DND-41 (cell line): ENCODE results near the gene OR4M1.
A peak's percentile ranks its signal among the peaks of the same experiment; 100 is the strongest.
"Not testable (repeated sequence)": the region's sequence is repeated elsewhere in the genome, so short reads cannot be mapped to it uniquely, and the experiment has no call there.

Experiments used
- ATAC-seq: fragments of 200-7000 bp; cut with Tn5 transposase; 3 replicates; pipeline ENCODE4 v1.9.1; 2021; ENCODE audit warnings: low read depth; ENCODE audit not compliant: insufficient read depth
- DNase-seq: peaks from one replicate; pipeline ENCODE4 v3.0.0-alpha.2; 2020
- H2AFZ ChIP-seq: 2 replicates; pipeline ENCODE4 v1.6.0; 2012; ENCODE audit warnings: low read depth, low read length
- H3K27ac ChIP-seq: 2 replicates; pipeline ENCODE4 v1.5.1; 2012; ENCODE audit warnings: low read length, inconsistent platforms
- H3K27me3 ChIP-seq: fragments of 200-600 bp; sonication (generic); 2 replicates; pipeline ENCODE4 v1.6.0; 2012; ENCODE audit warnings: low read length, mild to moderate bottlenecking, inconsistent platforms; ENCODE audit not compliant: insufficient read depth, poor library complexity
- H3K36me3 ChIP-seq: 2 replicates; pipeline ENCODE4 v1.5.1; 2012; ENCODE audit warnings: low read length, inconsistent platforms; ENCODE audit not compliant: insufficient read depth
- H3K4me1 ChIP-seq: 2 replicates; pipeline ENCODE4 v1.5.1; 2012; ENCODE audit warnings: mild to moderate bottlenecking, low read length; ENCODE audit not compliant: insufficient read depth
- H3K4me2 ChIP-seq: 2 replicates; pipeline ENCODE4 v1.6.0; 2012; ENCODE audit warnings: mild to moderate bottlenecking, moderate library complexity, low read length, inconsistent platforms; ENCODE audit not compliant: insufficient read depth
- H3K4me3 ChIP-seq, 2 experiments: fragments of 200-600 bp in 1 of 2; shearing (Covaris generic) in 1 of 2; 2 replicates each; pipeline ENCODE4 v1.5.1; 2012 to 2016; ENCODE audit warnings: inconsistent platforms in 2 of 2, low read length in 2 of 2, mild to moderate bottlenecking in 2 of 2, low read depth in 1 of 2, moderate library complexity in 1 of 2
- H3K79me2 ChIP-seq: 2 replicates; pipeline ENCODE4 v1.6.0; 2012; ENCODE audit warnings: low read length, inconsistent platforms; ENCODE audit not compliant: insufficient read depth
- H3K9ac ChIP-seq: 2 replicates; pipeline ENCODE4 v1.6.0; 2012; ENCODE audit warnings: low read depth, mild to moderate bottlenecking, inconsistent platforms, low read length, moderate library complexity
- H3K9me3 ChIP-seq: 2 replicates; pipeline ENCODE4 v1.5.1; 2012; ENCODE audit warnings: low read length, moderate library complexity, mild to moderate bottlenecking, inconsistent platforms; ENCODE audit not compliant: insufficient read depth, severe bottlenecking
- H4K20me1 ChIP-seq: 2 replicates; pipeline ENCODE4 v1.6.0; 2012; ENCODE audit warnings: low read length; ENCODE audit not compliant: insufficient read depth
- CTCF ChIP-seq: IDR thresholded peaks from 2 replicates; pipeline ENCODE4 v1.5.1; 2012; ENCODE audit warnings: borderline replicate concordance, low read length, moderate library complexity, mild to moderate bottlenecking; ENCODE audit not compliant: poor library complexity, severe bottlenecking; ENCODE audit errors: extremely low read depth
- EZH2 ChIP-seq: IDR thresholded peaks from 3 replicates; pipeline ENCODE4 v1.6.1; 2012; ENCODE audit warnings: borderline replicate concordance, low read depth, mild to moderate bottlenecking, moderate library complexity, low read length, inconsistent platforms; ENCODE audit not compliant: severe bottlenecking

OR4M1 gene

DNA sequence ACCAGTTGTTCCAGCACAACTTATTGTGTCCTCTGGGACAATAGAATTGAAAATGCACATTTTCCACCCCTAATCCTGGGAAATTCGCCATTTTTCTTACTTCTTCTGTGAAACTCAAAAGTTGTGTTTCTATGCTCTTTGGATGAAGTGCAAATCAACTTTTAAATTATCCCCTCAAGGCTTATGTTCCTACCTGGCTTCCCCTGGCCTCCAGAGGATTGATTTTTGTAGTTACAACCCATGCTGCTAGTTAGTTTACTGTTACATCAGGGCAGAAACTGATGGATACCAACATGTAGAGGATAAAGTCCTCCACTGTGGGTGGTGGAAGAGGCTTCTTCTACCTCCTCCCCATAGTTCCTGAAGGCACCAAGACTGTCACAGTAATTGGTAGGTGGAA, at the start of gene OR4M1:
Gene OR4M1, plus strand, starts transcription at position 301 of the 400 bp plus-strand sequence. CDS start 6,819 bp downstream, outside the sequence.
- DNase-seq, H3K79me2 ChIP-seq, H3K4me3 ChIP-seq, H4K20me1 ChIP-seq, H3K36me3 ChIP-seq, H3K4me1 ChIP-seq, H3K9ac ChIP-seq, H3K27me3 ChIP-seq, H3K27ac ChIP-seq, ATAC-seq, H2AFZ ChIP-seq, H3K4me2 ChIP-seq: not testable (repeated sequence)
- peaks cover 12% of the 10 kb centered on the region for H3K9me3 ChIP-seq

GRCh38 chr14:19729359-19729758, 43.9 kb upstream of the OR4M1 start:
- H2AFZ ChIP-seq = no peak overlapping the region
- no peaks in the 10 kb centered on the region for H3K36me3 ChIP-seq
- no peak for DNase-seq
- no peaks in the 10 kb centered on the region for H3K27me3 ChIP-seq
- no peak for TF ChIP-seq EZH2
- TF ChIP-seq CTCF = no peak
- no peak overlapping the region for H3K4me3 ChIP-seq
- 0 out of 3 replicates have a peak, but pooled peaks have one; percentile 7 for ATAC-seq
- no peaks in the 10 kb centered on the region for H3K79me2 ChIP-seq
- peaks cover 3% of the 10 kb centered on the region for H3K9me3 ChIP-seq
- no peaks in the 10 kb centered on the region for H4K20me1 ChIP-seq
- no peak overlapping the region for H3K4me2 ChIP-seq
- H3K9ac ChIP-seq = no peak overlapping the region
- no peak overlapping the region for H3K27ac ChIP-seq
- H3K4me1 ChIP-seq = no peaks in the 10 kb centered on the region

DNA sequence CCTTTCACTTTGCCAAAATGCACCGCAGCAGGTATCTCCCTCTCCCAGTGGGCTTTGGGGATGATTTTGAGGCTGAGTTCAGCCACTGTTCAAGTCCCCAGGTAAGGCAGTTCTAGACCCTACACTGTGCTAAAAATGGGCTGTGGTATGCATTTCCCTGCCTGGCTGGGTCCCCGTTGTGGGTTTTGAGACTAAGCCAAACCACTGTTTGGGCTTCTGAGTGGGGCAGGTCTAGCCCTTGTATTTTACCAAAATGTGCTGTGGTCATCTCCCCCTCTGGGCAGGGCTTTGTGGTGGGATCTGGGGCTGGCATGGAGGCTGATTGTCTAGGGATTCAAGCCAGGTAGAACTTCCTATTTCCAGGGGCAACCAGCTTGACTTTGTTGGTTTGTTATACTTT, 43.5 kb upstream of the OR4M1 start:
- no peaks in the 10 kb centered on the region for H4K20me1 ChIP-seq
- no peaks in the 10 kb centered on the region for H3K36me3 ChIP-seq
- H3K4me1 ChIP-seq = no peaks in the 10 kb centered on the region
- no peak overlapping the region for H3K27ac ChIP-seq
- H3K79me2 ChIP-seq = no peaks in the 10 kb centered on the region
- H2AFZ ChIP-seq = no peak overlapping the region
- no peak overlapping the region for H3K4me2 ChIP-seq
- DNase-seq (no peak), ATAC-seq (no peak)
- H3K9ac ChIP-seq = no peak overlapping the region
- TF ChIP-seq CTCF (no peak), EZH2 (no peak)
- no peaks in the 10 kb centered on the region for H3K27me3 ChIP-seq
- peaks cover 3% of the 10 kb centered on the region for H3K9me3 ChIP-seq
- no peak overlapping the region for H3K4me3 ChIP-seq

DNA sequence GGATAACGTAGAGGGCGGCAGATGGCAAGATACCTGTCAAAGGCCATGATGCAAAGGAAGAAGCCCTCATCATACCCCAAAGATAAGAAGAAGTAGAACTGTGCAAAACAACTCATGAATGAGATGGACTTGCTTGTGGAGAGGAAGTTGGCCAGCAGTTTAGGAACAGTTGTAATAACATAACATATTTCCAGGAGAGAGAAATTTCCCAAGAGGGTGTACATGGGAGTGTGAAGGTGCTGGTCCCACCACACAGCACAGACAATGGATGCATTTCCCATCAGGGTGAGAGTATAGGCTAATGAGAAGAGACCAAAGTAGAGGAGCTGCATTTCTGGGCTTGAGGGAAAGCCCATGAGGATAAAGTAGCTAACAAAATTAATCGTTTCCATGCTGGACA, 39.4 kb upstream of the OR4M1 start:
- not testable (repeated sequence) for ATAC-seq, H4K20me1 ChIP-seq, H3K79me2 ChIP-seq, H2AFZ ChIP-seq, H3K4me3 ChIP-seq, H3K9me3 ChIP-seq, H3K36me3 ChIP-seq, H3K9ac ChIP-seq, H3K4me2 ChIP-seq, H3K4me1 ChIP-seq, H3K27me3 ChIP-seq, H3K27ac ChIP-seq, DNase-seq

DNA sequence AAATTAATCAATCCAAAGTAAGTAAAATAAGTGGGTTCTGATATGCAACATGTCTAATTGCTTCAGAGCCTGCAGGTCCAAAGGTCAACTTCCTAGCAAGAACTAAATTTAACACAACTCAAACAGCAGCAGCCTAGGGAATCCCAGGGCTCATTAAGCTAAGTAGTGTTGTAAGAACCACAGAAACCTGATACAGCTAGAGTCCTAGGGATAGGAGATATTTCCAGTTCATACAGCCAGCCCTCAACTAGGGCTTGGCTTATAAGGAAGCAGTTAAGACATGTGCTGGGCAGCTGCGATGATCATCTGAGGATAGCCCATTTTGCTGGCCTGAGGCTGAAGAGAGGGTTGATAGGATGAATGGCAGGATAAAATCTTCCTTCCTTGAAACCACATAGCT, 30.0 kb upstream of the OR4M1 start, which contains the start of gene OR4Q3:
Gene OR4Q3, plus strand, starts transcription at position 316 of the 400 bp plus-strand sequence.
- Histone ChIP-seq H3K27ac (no peak within 1 kb of the TSS), H2AFZ (no peak within 1 kb of the TSS), H3K79me2 (no peaks in the 10 kb centered on the region), H3K9me3 (no peaks in the 10 kb centered on the region), H3K4me2 (no peak within 1 kb of the TSS), H3K4me3 (no peak within 1 kb of the TSS), H4K20me1 (no peaks in the 10 kb centered on the region), H3K36me3 (no peaks in the 10 kb centered on the region), H3K4me1 (no peaks in the 10 kb centered on the region), H3K27me3 (no peaks in the 10 kb centered on the region), H3K9ac (no peak within 1 kb of the TSS)
- TF ChIP-seq EZH2 (no peak), CTCF (no peak)
- ATAC-seq = no peak
- DNase-seq = no peak

- not testable (repeated sequence) for DNase-seq, H4K20me1 ChIP-seq, H3K27ac ChIP-seq, H3K4me3 ChIP-seq, ATAC-seq, H3K36me3 ChIP-seq, H3K9me3 ChIP-seq, H3K4me2 ChIP-seq, H3K9ac ChIP-seq, H3K79me2 ChIP-seq, H3K4me1 ChIP-seq, H3K27me3 ChIP-seq, H2AFZ ChIP-seq
Observed at GRCh38 chr14:19752316-19752715, 21.0 kb upstream of the OR4M1 start.
